Activated CD8-positive, alpha-beta T cell treated with anti-CD3 and anti-CD28 coated beads, Interleukin-2, amount 10 ng/mL, durations not matched to agents 7 days and 5 days (primary cell): ENCODE results near the gene AKR1B15. TPM values are rescaled to one million over a fixed set of nuclear protein-coding genes. Genes with fewer than 3 reads are reported as not detected.
A peak's percentile ranks its signal among the peaks of the same experiment; 100 is the strongest.
"Not testable (repeated sequence)": the region's sequence is repeated elsewhere in the genome, so short reads cannot be mapped to it uniquely, and the experiment has no call there.

Experiments used
- ATAC-seq: fragments of 150-1000 bp; cut with Tn5 transposase; one replicate; pipeline ENCODE4 v1.10.0; 2021; ENCODE audit warnings: moderate library complexity
- CTCF ChIA-PET: fragments of 350-600 bp; sonication (Branson Sonifier 250); formaldehyde crosslinking; loops from one replicate; lab custom pipeline; 2021; ENCODE audit warnings: antibody characterized with exemption; lab: Charles Lee
- POLR2A ChIA-PET: fragments of 350-600 bp; sonication (Branson Sonifier 250); formaldehyde crosslinking; loops from one replicate; lab custom pipeline; 2021; ENCODE audit warnings: antibody characterized with exemption; lab: Charles Lee
- DNase-seq: peaks from one replicate; pipeline ENCODE4 v3.0.0-alpha.2; 2020
- H3K27ac Mint-ChIP-seq: one replicate; pipeline ENCODE4 v1.8.0; 2021; ENCODE audit warnings: mild to moderate bottlenecking, mixed read lengths
- H3K27me3 Mint-ChIP-seq: one replicate; pipeline ENCODE4 v1.8.0; 2021; ENCODE audit warnings: low read depth, mixed read lengths
- H3K36me3 Mint-ChIP-seq: one replicate; pipeline ENCODE4 v1.8.0; 2021; ENCODE audit warnings: low read depth, mixed read lengths
- H3K4me1 Mint-ChIP-seq: one replicate; pipeline ENCODE4 v1.8.0; 2021; ENCODE audit warnings: low read depth, mixed read lengths
- H3K4me3 Mint-ChIP-seq: one replicate; pipeline ENCODE4 v1.8.0; 2021; ENCODE audit warnings: mild to moderate bottlenecking, mixed read lengths
- H3K9me3 Mint-ChIP-seq: one replicate; pipeline ENCODE4 v1.8.0; 2022; ENCODE audit warnings: mixed read lengths; ENCODE audit not compliant: insufficient read depth
- total RNA-seq, 2 experiments: library from RNA; stranded (reverse); gene quantifications; one replicate each; pipeline ENCODE4 v1.2.3, GENCODE V29; 2021

The AKR1B15 gene
- total RNA-seq, 2 experiments from 2014 or later = not detected

GRCh38 chr7:134546955-134547354 lies 2.0 kb upstream of the AKR1B15 start:
- peaks cover 16% of the 10 kb centered on the region for H3K27me3 Mint-ChIP-seq
- peaks cover 5% of the 10 kb centered on the region for H3K4me1 Mint-ChIP-seq
- ATAC-seq (peak; percentile 15), DNase-seq (no peak)
- H3K27ac Mint-ChIP-seq = no peak overlapping the region
- CTCF ChIA-PET = interaction anchor here (0.9 to 4.7 kb wide), 10 partner anchors 9 to 117 kb away, joined by 3 to 51 read pairs (median 4); no protein-coding TSS in a partner anchor
- H3K4me3 Mint-ChIP-seq = no peak overlapping the region
- no peaks in the 10 kb centered on the region for H3K36me3 Mint-ChIP-seq
- POLR2A ChIA-PET = no interaction called here
- no peaks in the 10 kb centered on the region for H3K9me3 Mint-ChIP-seq

GRCh38 chr7:134547397-134548054 lies 1.4 kb upstream of the AKR1B15 start:
- ChIA-PET CTCF (interaction anchor here (0.9 to 4.7 kb wide), 14 partner anchors 9 to 623 kb away, joined by 3 to 51 read pairs (median 4); partner anchors contain the start of gene CYREN), POLR2A (interaction anchor here (0.8 kb wide), 1 partner anchor 114 kb away, joined by 3 read pairs; no protein-coding TSS in a partner anchor)
- H3K27me3 Mint-ChIP-seq = peaks cover 16% of the 10 kb centered on the region
- ATAC-seq (peak; percentile 89), DNase-seq (peak; percentile 72)
- no peak overlapping the region for H3K27ac Mint-ChIP-seq
- H3K36me3 Mint-ChIP-seq = no peaks in the 10 kb centered on the region
- H3K4me1 Mint-ChIP-seq = peaks cover 5% of the 10 kb centered on the region
- no peaks in the 10 kb centered on the region for H3K9me3 Mint-ChIP-seq
- no peak overlapping the region for H3K4me3 Mint-ChIP-seq

- no peak for DNase-seq
- ATAC-seq = no peak
- Mint-ChIP-seq H3K27me3 (peaks cover 11% of the 10 kb centered on the region), H3K4me3 (no peak overlapping the region), H3K36me3 (no peaks in the 10 kb centered on the region), H3K9me3 (no peaks in the 10 kb centered on the region), H3K27ac (no peak overlapping the region), H3K4me1 (peaks cover 5% of the 10 kb centered on the region)
- ChIA-PET POLR2A (no interaction called here), CTCF (interaction anchor here (1.4 to 4.7 kb wide), 3 partner anchors 9 to 116 kb away, joined by 3 to 51 read pairs (median 7); no protein-coding TSS in a partner anchor)
These were observed 456 bp downstream of the AKR1B15 start for GRCh38 chr7:134549366-134549765.

- no peak for ATAC-seq
- H3K4me3 Mint-ChIP-seq = no peak overlapping the region
- no peaks in the 10 kb centered on the region for H3K36me3 Mint-ChIP-seq
- peaks cover 5% of the 10 kb centered on the region for H3K4me1 Mint-ChIP-seq
- no peaks in the 10 kb centered on the region for H3K9me3 Mint-ChIP-seq
- no peak overlapping the region for H3K27ac Mint-ChIP-seq
- peaks cover 2% of the 10 kb centered on the region for H3K27me3 Mint-ChIP-seq
- ChIA-PET CTCF (interaction anchor here (0.6 to 1.5 kb wide), 2 partner anchors 120 to 1291 kb away, joined by 3 to 4 read pairs; no protein-coding TSS in a partner anchor), POLR2A (no interaction called here)
- no peak for DNase-seq
These were observed 3.2 kb downstream of the AKR1B15 start for GRCh38 chr7:134552105-134552504.

GRCh38 chr7:134553976-134554375 lies 5.1 kb downstream of the AKR1B15 start:
- ChIA-PET POLR2A (no interaction called here), CTCF (interaction anchor here (1.1 to 2.6 kb wide), 3 partner anchors 14 to 121 kb away, joined by 3 to 8 read pairs (median 5); no protein-coding TSS in a partner anchor)
- Mint-ChIP-seq H3K4me1 (no peaks in the 10 kb centered on the region), H3K9me3 (no peaks in the 10 kb centered on the region), H3K27ac (no peak overlapping the region), H3K27me3 (peaks cover 2% of the 10 kb centered on the region), H3K4me3 (no peak overlapping the region), H3K36me3 (no peaks in the 10 kb centered on the region)
- no peak for ATAC-seq
- no peak for DNase-seq

- Mint-ChIP-seq H3K27me3 (no peaks in the 10 kb centered on the region), H3K4me1 (no peaks in the 10 kb centered on the region), H3K9me3 (no peaks in the 10 kb centered on the region), H3K4me3 (no peak overlapping the region), H3K36me3 (no peaks in the 10 kb centered on the region), H3K27ac (no peak overlapping the region)
- ChIA-PET CTCF (interaction anchor here (1.1 to 2.6 kb wide), 3 partner anchors 14 to 122 kb away, joined by 3 to 8 read pairs (median 5); no protein-coding TSS in a partner anchor), POLR2A (no interaction called here)
- DNase-seq = no peak
- no peak for ATAC-seq
These were observed 5.6 kb downstream of the AKR1B15 start for GRCh38 chr7:134554417-134554966.

GRCh38 chr7:134557391-134557790 lies 8.5 kb downstream of the AKR1B15 start:
- ATAC-seq (no peak), DNase-seq (no peak)
- Mint-ChIP-seq H3K4me3 (no peak overlapping the region), H3K27me3 (no peaks in the 10 kb centered on the region), H3K27ac (no peak overlapping the region), H3K9me3 (peaks cover 1% of the 10 kb centered on the region), H3K36me3 (no peaks in the 10 kb centered on the region), H3K4me1 (peaks cover 5% of the 10 kb centered on the region)
- POLR2A ChIA-PET = no interaction called here
- CTCF ChIA-PET = interaction anchor here (0.9 kb wide), 1 partner anchor 9 kb away, joined by 3 read pairs; no protein-coding TSS in a partner anchor

- Mint-ChIP-seq H3K4me1 (peaks cover 5% of the 10 kb centered on the region), H3K36me3 (no peaks in the 10 kb centered on the region), H3K27me3 (no peaks in the 10 kb centered on the region), H3K9me3 (peaks cover 8% of the 10 kb centered on the region), H3K4me3 (no peak overlapping the region), H3K27ac (no peak overlapping the region)
- no peak for ATAC-seq
- DNase-seq = no peak
- ChIA-PET POLR2A (no interaction called here), CTCF (interaction anchor here (1.8 kb wide), 1 partner anchor 125 kb away, joined by 7 read pairs; no protein-coding TSS in a partner anchor)
These were observed 9.5 kb downstream of the AKR1B15 start for GRCh38 chr7:134558370-134558769.

- ATAC-seq, POLR2A ChIA-PET, H3K36me3 Mint-ChIP-seq, H3K27me3 Mint-ChIP-seq, DNase-seq, H3K4me3 Mint-ChIP-seq, H3K4me1 Mint-ChIP-seq, H3K9me3 Mint-ChIP-seq: not testable (repeated sequence)
- H3K27ac Mint-ChIP-seq = peak overlapping the region; percentile 22
- CTCF ChIA-PET = interaction anchor here (0.8 to 1.5 kb wide), 2 partner anchors 15 to 103 kb away, joined by 3 read pairs; partner anchors contain the start of gene AKR1B1
These were observed 12.7 kb downstream of the AKR1B15 start for GRCh38 chr7:134561616-134562015.

GRCh38 chr7:134562136-134562535 lies 13.2 kb downstream of the AKR1B15 start:
- H3K4me3 Mint-ChIP-seq = no peak overlapping the region
- H3K27ac Mint-ChIP-seq = peak overlapping the region; percentile 22

GRCh38 chr7:134563398-134563749 lies 14.5 kb downstream of the AKR1B15 start:
- ATAC-seq, H3K4me1 Mint-ChIP-seq, H3K27me3 Mint-ChIP-seq, POLR2A ChIA-PET, H3K36me3 Mint-ChIP-seq, H3K9me3 Mint-ChIP-seq, H3K4me3 Mint-ChIP-seq, DNase-seq, CTCF ChIA-PET, H3K27ac Mint-ChIP-seq: not testable (repeated sequence)

More at GRCh38 chr7:134562136-134562535, 13.2 kb downstream of the AKR1B15 start:
- H3K9me3 Mint-ChIP-seq = peaks cover 8% of the 10 kb centered on the region
- ChIA-PET CTCF (interaction anchor here (0.8 to 1.5 kb wide), 2 partner anchors 15 to 104 kb away, joined by 3 read pairs; partner anchors contain the start of gene AKR1B1), POLR2A (no interaction called here)
- H3K27me3 Mint-ChIP-seq = peaks cover 3% of the 10 kb centered on the region
- DNase-seq (peak; percentile 33), ATAC-seq (no peak)
- peaks cover 5% of the 10 kb centered on the region for H3K4me1 Mint-ChIP-seq
- H3K36me3 Mint-ChIP-seq = no peaks in the 10 kb centered on the region
